ENCODE data around the gene LDLRAD2.

DNA sequence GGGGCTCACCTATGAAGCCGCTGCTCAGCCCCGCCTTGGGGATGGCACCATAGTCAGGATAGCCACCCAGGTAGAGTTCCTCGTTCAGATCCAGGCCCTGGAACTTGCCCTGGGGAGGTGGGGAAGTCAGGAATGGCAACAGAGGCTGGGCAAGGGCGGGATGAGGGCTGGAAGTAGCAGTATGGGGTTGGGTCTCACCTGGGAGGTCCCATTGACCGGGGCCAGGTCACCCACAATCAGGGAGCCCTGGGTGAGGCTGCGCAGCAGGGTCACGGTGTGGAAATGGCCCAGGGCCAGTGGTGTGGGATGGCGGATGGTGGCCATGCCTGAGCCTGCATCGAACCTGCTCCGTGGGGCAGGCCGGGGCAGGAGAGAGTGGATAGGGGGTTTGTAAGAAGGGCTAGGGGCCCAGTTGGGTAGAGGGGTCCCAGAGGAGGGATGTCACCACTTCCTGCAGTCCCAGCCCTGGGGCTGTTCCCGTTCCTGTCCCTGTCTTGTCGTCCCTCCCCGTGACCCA, 19.4 kb downstream of the LDLRAD2 start:
- TF ChIP-seq POLR2A (IDR thresholded peaks at IDR 0.05; ENCODE audit: control extremely low read depth in 1 of 2, low read depth in 2 of 2, low read length in 2 of 2) (no peak), POLR2AphosphoS5 (IDR thresholded peaks at IDR 0.05; ENCODE audit: low read depth, low read length) (no peak), EP300 (IDR thresholded peaks at IDR 0.05; ENCODE audit: borderline replicate concordance in 1 of 2, low read depth in 2 of 2, low read length in 2 of 2) (no peak), RXRA (IDR thresholded peaks at IDR 0.05; ENCODE audit: insufficient read depth, low read depth, low read length) (no peak), SIN3A (conservative IDR thresholded peaks at IDR 0.05 in 1 of 2, IDR thresholded peaks at IDR 0.05 in 1 of 2; ENCODE audit: low read depth in 1 of 2, low read length in 2 of 2) (no peak), EGR1 (IDR thresholded peaks at IDR 0.05; ENCODE audit: borderline replicate concordance, low read depth, low read length) (no peak), CHD2 (IDR thresholded peaks at IDR 0.05; ENCODE audit: low read length) (no peak), USF2 (IDR thresholded peaks at IDR 0.05; ENCODE audit: low read length) (no peak), JUND (IDR thresholded peaks at IDR 0.05; ENCODE audit: low read length) (no peak)
- TF ChIP-seq, protein P1, sequence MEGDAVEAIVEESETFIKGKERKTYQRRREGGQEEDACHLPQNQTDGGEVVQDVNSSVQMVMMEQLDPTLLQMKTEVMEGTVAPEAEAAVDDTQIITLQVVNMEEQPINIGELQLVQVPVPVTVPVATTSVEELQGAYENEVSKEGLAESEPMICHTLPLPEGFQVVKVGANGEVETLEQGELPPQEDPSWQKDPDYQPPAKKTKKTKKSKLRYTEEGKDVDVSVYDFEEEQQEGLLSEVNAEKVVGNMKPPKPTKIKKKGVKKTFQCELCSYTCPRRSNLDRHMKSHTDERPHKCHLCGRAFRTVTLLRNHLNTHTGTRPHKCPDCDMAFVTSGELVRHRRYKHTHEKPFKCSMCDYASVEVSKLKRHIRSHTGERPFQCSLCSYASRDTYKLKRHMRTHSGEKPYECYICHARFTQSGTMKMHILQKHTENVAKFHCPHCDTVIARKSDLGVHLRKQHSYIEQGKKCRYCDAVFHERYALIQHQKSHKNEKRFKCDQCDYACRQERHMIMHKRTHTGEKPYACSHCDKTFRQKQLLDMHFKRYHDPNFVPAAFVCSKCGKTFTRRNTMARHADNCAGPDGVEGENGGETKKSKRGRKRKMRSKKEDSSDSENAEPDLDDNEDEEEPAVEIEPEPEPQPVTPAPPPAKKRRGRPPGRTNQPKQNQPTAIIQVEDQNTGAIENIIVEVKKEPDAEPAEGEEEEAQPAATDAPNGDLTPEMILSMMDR (IDR thresholded peaks at IDR 0.05; ENCODE audit: control extremely low read depth in 1 of 3, insufficient read depth in 1 of 3, low read depth in 1 of 3, low read length in 3 of 3): no peak

All from H1 (cell line).